Neuronal stem cell (in vitro differentiated cells): ENCODE measurements around the gene OR2T11.

Experiments
- DNase-seq: peaks from one replicate; pipeline ENCODE4 v3.0.0-alpha.2; 2013; ENCODE audit warnings: low spot score
- H2AFZ ChIP-seq: one replicate; pipeline ENCODE4 v1.6.1; 2013; ENCODE audit warnings: mild to moderate bottlenecking, low read length, inconsistent platforms
- H2AK5ac ChIP-seq: 2 replicates; pipeline ENCODE4 v1.6.1; 2013; ENCODE audit warnings: low read depth, mild to moderate bottlenecking, inconsistent platforms, low read length, moderate library complexity, mixed read lengths
- H2BK120ac ChIP-seq: 2 replicates; pipeline ENCODE4 v1.6.1; 2013; ENCODE audit warnings: low read depth, mild to moderate bottlenecking, inconsistent platforms, low read length, moderate library complexity, mixed read lengths
- H2BK12ac ChIP-seq: one replicate; pipeline ENCODE4 v1.6.1; 2013; ENCODE audit warnings: low read length, inconsistent platforms
- H2BK15ac ChIP-seq: 2 replicates; pipeline ENCODE4 v1.6.1; 2013; ENCODE audit warnings: mild to moderate bottlenecking, low read length, inconsistent platforms, mixed read lengths
- H2BK5ac ChIP-seq: one replicate; pipeline ENCODE4 v1.6.1; 2013; ENCODE audit warnings: inconsistent platforms, mild to moderate bottlenecking, low read length, moderate library complexity
- H3K14ac ChIP-seq: one replicate; pipeline ENCODE4 v1.6.1; 2013; ENCODE audit warnings: low read length, inconsistent platforms
- H3K18ac ChIP-seq: 2 replicates; pipeline ENCODE4 v1.6.1; 2013; ENCODE audit warnings: low read length, inconsistent platforms
- H3K23ac ChIP-seq: 2 replicates; pipeline ENCODE4 v1.6.1; 2013; ENCODE audit warnings: low read depth, mild to moderate bottlenecking, mixed read lengths, low read length, inconsistent platforms; ENCODE audit not compliant: poor library complexity
- H3K27ac ChIP-seq: replicated peaks from 3 replicates; pipeline ENCODE4 v1.5.1; 2013; ENCODE audit warnings: low read length, inconsistent platforms
- H3K27me3 ChIP-seq, 3 experiments: 2 replicates each; pipeline ENCODE4 v1.6.1; 2013; ENCODE audit warnings: low read length in 3 of 3, mild to moderate bottlenecking in 2 of 3, inconsistent platforms in 1 of 3, low read depth in 1 of 3, mixed read lengths in 1 of 3, moderate library complexity in 1 of 3; ENCODE audit not compliant: control insufficient read depth in 3 of 3, insufficient read depth in 3 of 3
- H3K36me3 ChIP-seq, 2 donors: replicated peaks in 1 of 2; 2 replicates each; pipeline ENCODE4 v1.6.1; 2013; ENCODE audit warnings: low read length in 2 of 2; ENCODE audit not compliant: control insufficient read depth in 2 of 2, insufficient read depth in 2 of 2
- H3K4ac ChIP-seq: 2 replicates; pipeline ENCODE4 v1.6.1; 2013; ENCODE audit warnings: inconsistent platforms, mild to moderate bottlenecking, low read length, moderate library complexity
- H3K4me1 ChIP-seq, 2 donors: 1 replicate in 1 of 2; 2 replicates in 1 of 2; pipeline ENCODE4 v1.6.1; 2013; ENCODE audit warnings: low read length in 2 of 2, low read depth in 1 of 2; ENCODE audit not compliant: control insufficient read depth in 2 of 2, insufficient read depth in 1 of 2
- H3K4me2 ChIP-seq: one replicate; pipeline ENCODE4 v1.6.1; 2013; ENCODE audit warnings: mild to moderate bottlenecking, low read length, inconsistent platforms; ENCODE audit not compliant: insufficient read depth, poor library complexity, severe bottlenecking
- H3K4me3 ChIP-seq, 2 donors: 2 replicates each; pipeline ENCODE4 v1.5.1; 2013; ENCODE audit warnings: low read length in 2 of 2, mild to moderate bottlenecking in 2 of 2, inconsistent platforms in 1 of 2, moderate library complexity in 1 of 2
- H3K79me1 ChIP-seq: one replicate; pipeline ENCODE4 v1.6.1; 2013; ENCODE audit warnings: low read depth, mild to moderate bottlenecking, inconsistent platforms, low read length, moderate library complexity
- H3K9ac ChIP-seq: one replicate; pipeline ENCODE4 v1.6.1; 2013; ENCODE audit warnings: mild to moderate bottlenecking, low read depth, low read length, inconsistent platforms; ENCODE audit not compliant: poor library complexity
- H3K9me3 ChIP-seq, 2 donors: replicated peaks in 1 of 2; 2 replicates each; pipeline versions ENCODE3 to v1.6.1; 2013; ENCODE audit warnings: low read length in 2 of 2, mild to moderate bottlenecking in 2 of 2, inconsistent platforms in 1 of 2, low read depth in 1 of 2, mixed read lengths in 1 of 2, moderate library complexity in 1 of 2; ENCODE audit not compliant: control insufficient read depth in 2 of 2, insufficient read depth in 1 of 2
- H4K8ac ChIP-seq: one replicate; pipeline ENCODE4 v1.6.1; 2013; ENCODE audit warnings: low read depth, mild to moderate bottlenecking, inconsistent platforms, low read length, moderate library complexity
- H4K91ac ChIP-seq: one replicate; pipeline ENCODE4 v1.6.1; 2013; ENCODE audit warnings: low read length, low read depth, mild to moderate bottlenecking, inconsistent platforms; ENCODE audit not compliant: poor library complexity
- WGBS, 2 donors: extraction: QIAGEN DNeasy Blood & Tissue Kit; methylation state at CpG; one replicate each; pipeline ENCODE4 v1.1.7; 2013; ENCODE audit warnings: missing lambda C conversion rate in 2 of 2, mixed read lengths in 1 of 2; ENCODE audit not compliant: insufficient read length in 2 of 2, insufficient replicate concordance in 1 of 2; ENCODE audit errors: extremely low coverage in 2 of 2; 5-methylcytosine and 5-hydroxymethylcytosine counted together

Gene OR2T11

DNA sequence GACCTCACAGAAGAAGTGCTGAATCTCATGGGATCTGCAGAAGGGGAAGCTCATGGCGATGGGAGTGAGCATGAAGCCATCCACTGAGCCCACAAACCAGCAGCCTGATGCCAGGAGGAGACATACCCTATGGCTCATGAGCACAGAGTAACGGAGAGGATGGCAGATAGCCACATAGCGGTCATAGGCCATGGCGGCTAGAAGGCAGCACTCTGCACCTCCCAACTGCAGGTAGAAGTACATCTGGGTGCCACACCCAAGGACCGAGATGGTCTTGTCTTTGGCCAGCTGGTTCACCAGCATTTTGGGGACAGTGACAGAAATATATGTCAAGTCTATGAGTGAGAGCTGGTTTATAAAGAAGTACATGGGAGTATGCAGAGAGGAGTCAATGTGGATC is 41.7 kb downstream of the OR2T11 start:
- Histone ChIP-seq H3K4ac (no peak overlapping the region), H3K36me3 (no peaks in the 10 kb centered on the region), H2BK120ac (no peak overlapping the region), H2BK12ac (no peak overlapping the region), H3K14ac (no peak overlapping the region), H2BK5ac (no peak overlapping the region), H3K4me2 (no peak overlapping the region), H3K9ac (no peak overlapping the region), H4K91ac (no peak overlapping the region), H3K79me1 (no peaks in the 10 kb centered on the region), H3K4me3 (peak overlapping the region in 1 of 2 donors; percentile 7), H3K27ac (no peak overlapping the region), H3K4me1 (no peaks in the 10 kb centered on the region), H2AK5ac (no peak overlapping the region), H2AFZ (no peak overlapping the region), H3K9me3 (peaks cover 0 to 24% of the 10 kb centered on the region in 2 donors), H4K8ac (no peak overlapping the region), H3K23ac (no peak overlapping the region), H3K27me3 (no peaks in the 10 kb centered on the region), H2BK15ac (no peak overlapping the region), H3K18ac (no peak overlapping the region)
- DNase-seq: no peak
- WGBS, 2 donors: no CpG with 5 or more reads among the region's 5 CpGs

DNA sequence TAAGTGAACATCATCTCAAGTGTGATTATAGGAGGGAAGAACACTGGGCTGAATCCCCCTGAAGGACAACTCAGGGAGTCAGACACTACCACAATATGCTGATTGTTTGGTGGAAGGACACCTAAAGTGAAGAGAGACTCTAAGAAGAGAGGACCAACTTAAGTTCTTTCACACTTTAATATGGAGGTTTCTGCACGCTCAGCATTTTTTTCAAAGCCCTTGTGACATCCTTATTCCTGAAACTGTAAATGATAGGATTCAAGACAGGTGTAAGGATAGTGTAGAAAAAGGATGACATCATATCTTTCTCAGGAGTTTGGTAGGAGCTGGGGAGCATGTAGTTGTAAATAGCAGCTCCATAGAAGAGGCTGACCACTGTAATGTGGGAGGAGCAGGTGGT is 42.2 kb downstream of the OR2T11 start:
- Histone ChIP-seq H3K9ac (no peak overlapping the region), H3K18ac (no peak overlapping the region), H2AFZ (no peak overlapping the region), H3K4me1 (no peaks in the 10 kb centered on the region), H3K23ac (no peak overlapping the region), H3K27me3 (no peaks in the 10 kb centered on the region), H2AK5ac (no peak overlapping the region), H4K8ac (no peak overlapping the region), H3K9me3 (peaks cover 0 to 23% of the 10 kb centered on the region in 2 donors), H3K36me3 (no peaks in the 10 kb centered on the region), H4K91ac (no peak overlapping the region), H3K27ac (no peak overlapping the region), H2BK12ac (no peak overlapping the region), H3K4me2 (no peak overlapping the region), H2BK5ac (no peak overlapping the region), H2BK120ac (no peak overlapping the region), H3K4me3 (no peak overlapping the region), H3K79me1 (no peaks in the 10 kb centered on the region), H3K14ac (no peak overlapping the region), H3K4ac (no peak overlapping the region), H2BK15ac (no peak overlapping the region)
- DNase-seq: no peak
- WGBS, 2 donors: no CpG with 5 or more reads among the region's 1 CpG

DNA sequence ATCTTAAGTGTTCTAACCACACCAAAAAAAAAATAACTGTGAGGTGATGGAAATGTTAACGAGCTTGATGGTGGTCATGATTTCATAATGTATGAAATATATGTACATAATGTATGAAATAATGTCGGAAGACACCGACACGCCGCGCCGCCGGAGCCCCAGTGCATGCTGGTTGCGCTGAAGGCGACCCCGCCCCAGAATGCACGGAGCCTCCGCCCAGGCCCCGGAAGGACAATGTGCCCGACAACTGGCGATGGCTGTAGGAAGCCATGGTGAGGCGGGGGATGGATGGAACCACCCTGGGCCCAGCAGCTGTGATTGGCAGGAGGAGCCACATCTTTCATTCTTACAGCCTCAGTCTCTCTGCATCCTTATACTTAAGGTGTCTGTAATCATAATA is 44.8 kb downstream of the OR2T11 start:
- no peak overlapping the region for H3K14ac ChIP-seq
- no peak overlapping the region for H3K23ac ChIP-seq
- no peaks in the 10 kb centered on the region for H3K27me3 ChIP-seq
- no peak overlapping the region for H3K4me2 ChIP-seq
- H3K18ac ChIP-seq: no peak overlapping the region
- no peak overlapping the region for H2BK15ac ChIP-seq
- H3K4ac ChIP-seq: no peak overlapping the region
- H2BK120ac ChIP-seq: no peak overlapping the region
- H2AK5ac ChIP-seq: no peak overlapping the region
- no peak overlapping the region for H2BK5ac ChIP-seq
- no peaks in the 10 kb centered on the region for H3K4me1 ChIP-seq
- no peak overlapping the region for H2BK12ac ChIP-seq
- H3K4me3 ChIP-seq: peak overlapping the region in 1 of 2 donors; percentile 58
- no peak overlapping the region for H4K8ac ChIP-seq
- no peak overlapping the region for H2AFZ ChIP-seq
- H3K27ac ChIP-seq: no peak overlapping the region
- H3K79me1 ChIP-seq: no peaks in the 10 kb centered on the region
- no peaks in the 10 kb centered on the region for H3K36me3 ChIP-seq
- DNase-seq: no peak
- WGBS, 2 donors: no CpG with 5 or more reads among the region's 17 CpGs
- no peak overlapping the region for H3K9ac ChIP-seq
- H4K91ac ChIP-seq: no peak overlapping the region
- H3K9me3 ChIP-seq: peaks cover 0 to 16% of the 10 kb centered on the region in 2 donors

DNA sequence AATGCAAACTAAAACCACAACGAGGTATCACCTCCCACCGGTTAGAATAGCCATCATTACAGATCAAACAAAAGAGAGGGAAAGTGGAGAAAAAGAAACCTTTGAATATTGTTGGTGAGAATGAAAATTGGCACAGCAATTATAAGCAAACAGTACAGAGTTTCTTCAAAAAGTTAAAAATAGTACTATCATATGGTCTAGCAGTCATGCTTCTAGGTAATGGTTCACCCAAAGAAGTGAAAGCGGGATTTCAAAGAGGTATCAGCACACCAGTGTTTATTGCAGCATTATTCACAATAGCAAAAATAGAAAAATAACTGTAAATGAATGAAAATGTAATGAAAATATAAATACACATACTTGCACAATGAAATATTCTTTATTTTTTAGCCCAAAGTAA is 45.6 kb downstream of the OR2T11 start:
- Histone ChIP-seq H2BK15ac (no peak overlapping the region), H2AFZ (no peak overlapping the region), H3K4me1 (no peaks in the 10 kb centered on the region), H3K36me3 (no peaks in the 10 kb centered on the region), H2BK12ac (no peak overlapping the region), H4K8ac (no peak overlapping the region), H3K4me3 (no peak overlapping the region), H4K91ac (no peak overlapping the region), H2AK5ac (no peak overlapping the region), H2BK120ac (no peak overlapping the region), H3K9me3 (peaks cover 0 to 16% of the 10 kb centered on the region in 2 donors), H3K14ac (no peak overlapping the region), H3K79me1 (no peaks in the 10 kb centered on the region), H3K18ac (no peak overlapping the region), H3K9ac (no peak overlapping the region), H2BK5ac (no peak overlapping the region), H3K27ac (no peak overlapping the region), H3K4ac (no peak overlapping the region), H3K27me3 (no peaks in the 10 kb centered on the region), H3K4me2 (no peak overlapping the region), H3K23ac (no peak overlapping the region)
- no CpG with 5 or more reads among the region's 3 CpGs for WGBS, 2 donors
- no peak for DNase-seq
